Stimulated activated CD4-positive, alpha-beta T cell treated with anti-CD3 and anti-CD28 coated beads, Interleukin-1b, Interleukin-23, amount 100 ng/mL, for 48 hours (primary cell): ENCODE measurements around the gene IFT20.

Source experiments
- DNase-seq: peaks from one replicate; pipeline ENCODE4 v3.0.0-alpha.2; 2020

The IFT20 gene

GRCh38 chr17:28335201-28335958 lies at the start of gene IFT20, which contains the start of gene TNFAIP1:
IFT20 (minus strand) TSS chr17:28335472; CDS start chr17:28331985, 3,487 bp downstream.
TNFAIP1 (plus strand) TSS chr17:28335761; CDS start chr17:28339522, 3,761 bp downstream.
- DNase-seq = peak; percentile 99

GRCh38 chr17:28385037-28385400 lies 49.7 kb upstream of the IFT20 start:
- no peak for DNase-seq

- peak; percentile 72 for DNase-seq
Observed at GRCh38 chr17:28384281-28385036, 49.2 kb upstream of the IFT20 start.

- DNase-seq = peak; percentile 50
Observed at GRCh38 chr17:28381141-28381825, 46.0 kb upstream of the IFT20 start.

- DNase-seq = no peak
Observed at GRCh38 chr17:28379814-28380801, 44.8 kb upstream of the IFT20 start.

- no peak for DNase-seq
Observed at GRCh38 chr17:28372945-28373274, 37.6 kb upstream of the IFT20 start.

GRCh38 chr17:28372203-28372944 lies 37.1 kb upstream of the IFT20 start:
- DNase-seq = peak; percentile 36

- peak; percentile 89 for DNase-seq
Observed at GRCh38 chr17:28371245-28372202, 36.3 kb upstream of the IFT20 start, which contains the start of gene SARM1. SARM1 (plus strand) TSS chr17:28371694; CDS start chr17:28372033, 339 bp downstream.

GRCh38 chr17:28370744-28371103 lies 35.5 kb upstream of the IFT20 start:
- DNase-seq = no peak

GRCh38 chr17:28370035-28370743 lies 34.9 kb upstream of the IFT20 start, which contains the start of gene VTN:
VTN (minus strand) TSS chr17:28370307; CDS start chr17:28370203, 104 bp downstream.
- DNase-seq = no peak

GRCh38 chr17:28369684-28370034 lies 34.4 kb upstream of the IFT20 start:
- DNase-seq = no peak

GRCh38 chr17:28368915-28369683 lies 33.8 kb upstream of the IFT20 start:
- no peak for DNase-seq

- no peak for DNase-seq
Observed at GRCh38 chr17:28368306-28368831, 33.1 kb upstream of the IFT20 start.

GRCh38 chr17:28367641-28368305 lies 32.5 kb upstream of the IFT20 start:
- no peak for DNase-seq

GRCh38 chr17:28366605-28367004 lies 31.3 kb upstream of the IFT20 start:
- no peak for DNase-seq

GRCh38 chr17:28365487-28365886 lies 30.2 kb upstream of the IFT20 start:
- DNase-seq = no peak

- no peak for DNase-seq
Observed at GRCh38 chr17:28364665-28365363, 29.5 kb upstream of the IFT20 start, which contains the start of gene SEBOX. SEBOX (minus strand) TSS chr17:28365199; CDS start chr17:28365151, 48 bp downstream.
